ENCODE data around the gene ECT2. TPM values are rescaled to one million over a fixed set of nuclear protein-coding genes. Genes with fewer than 3 reads are reported as not detected.
"Not testable (repeated sequence)": the region's sequence is repeated elsewhere in the genome, so short reads cannot be mapped to it uniquely, and the experiment has no call there.

The ECT2 gene
- total and polyA plus RNA-seq, 7 experiments from 2014 or later: 1.3 to 41.2 (median 1.9) TPM

GRCh38 chr3:172710664-172711453, 39.7 kb upstream of the ECT2 start, which contains the start of gene NCEH1:
Gene NCEH1, minus strand, starts transcription at chr3:172711067. Its CDS starts 83 bp downstream, at chr3:172710984.
- peak; percentile 99 for ATAC-seq
- H3K4me1 Mint-ChIP-seq: peaks cover 12 to 26% (median 21%) of the 10 kb centered on the region in 7 donors
- intact Hi-C loops (cut with micrococcal nuclease): loop anchor here (1.0 to 2.0 kb wide), 3 partner anchors 38 to 604 kb away; partner anchors contain the start of gene ECT2 (in 2 of the 2)

GRCh38 chr3:172711454-172711795, 39.1 kb upstream of the ECT2 start:
- DNase-seq (no peak), ATAC-seq (peak; percentile 15)
- ChIA-PET POLR2A (no interaction called here), CTCF (no interaction called here)
- Mint-ChIP-seq H3K27ac (peak overlapping the region in 6 of 9 donors; percentile 53 to 91 (median 86)), H3K9me3 (no peaks in the 10 kb centered on the region), H3K4me1 (peaks cover 12 to 26% (median 21%) of the 10 kb centered on the region in 7 donors), H3K27me3 (peaks cover 0 to 17% (median 0%) of the 10 kb centered on the region in 5 donors), H3K4me3 (peak overlapping the region; percentile 93 to 98 (median 97)), H3K36me3 (no peaks in the 10 kb centered on the region)
- Histone ChIP-seq H3K9me3 (ENCODE audit: control insufficient read depth in 2 of 3, low read length in 3 of 3) (no peaks in the 10 kb centered on the region), H3K4me3 (ENCODE audit: low read length) (peak overlapping the region; percentile 90), H3K27me3 (ENCODE audit: control insufficient read depth in 2 of 2, insufficient read depth in 2 of 2, low read length in 2 of 2) (no peaks in the 10 kb centered on the region), H3K36me3 (ENCODE audit: control insufficient read depth in 2 of 3, insufficient read depth in 3 of 3, low read length in 3 of 3) (no peaks in the 10 kb centered on the region), H3K4me1 (ENCODE audit: control insufficient read depth in 2 of 2, insufficient read depth in 2 of 2, low read length in 2 of 2) (peaks cover 5 to 13% of the 10 kb centered on the region in 2 donors), H3K27ac (ENCODE audit: low read depth, low read length) (peak overlapping the region; percentile 45)
- intact Hi-C loops (cut with micrococcal nuclease): loop anchor here (1.0 to 2.0 kb wide), 3 partner anchors 38 to 605 kb away; partner anchors contain the start of gene ECT2 (in 2 of the 2)

More at GRCh38 chr3:172710664-172711453, 39.7 kb upstream of the ECT2 start, which contains the start of gene NCEH1:
- POLR2A ChIA-PET: no interaction called here
- H3K9me3 ChIP-seq (ENCODE audit: control insufficient read depth in 2 of 3, low read length in 3 of 3): no peaks in the 10 kb centered on the region
- Mint-ChIP-seq H3K4me3 (peak within 1 kb of the TSS; percentile 93 to 98 (median 97)), H3K9me3 (no peaks in the 10 kb centered on the region), H3K27me3 (peaks cover 0 to 17% (median 0%) of the 10 kb centered on the region in 5 donors), H3K36me3 (no peaks in the 10 kb centered on the region), H3K27ac (peak within 1 kb of the TSS; percentile 53 to 95 (median 82))
- peak within 1 kb of the TSS; percentile 90 for H3K4me3 ChIP-seq (ENCODE audit: low read length)
- peaks cover 5 to 13% of the 10 kb centered on the region in 2 donors for H3K4me1 ChIP-seq (ENCODE audit: control insufficient read depth in 2 of 2, insufficient read depth in 2 of 2, low read length in 2 of 2)
- peak within 1 kb of the TSS; percentile 45 for H3K27ac ChIP-seq (ENCODE audit: low read depth, low read length)
- no peaks in the 10 kb centered on the region for H3K36me3 ChIP-seq (ENCODE audit: control insufficient read depth in 2 of 3, insufficient read depth in 3 of 3, low read length in 3 of 3)
- peak; percentile 35 to 68 (median 58) for DNase-seq
- CTCF ChIA-PET: interaction anchor here (0.6 to 0.7 kb wide), 2 partner anchors 101 to 988 kb away, joined by 3 to 4 read pairs; no protein-coding TSS in a partner anchor
- H3K27me3 ChIP-seq (ENCODE audit: control insufficient read depth in 2 of 2, insufficient read depth in 2 of 2, low read length in 2 of 2): no peaks in the 10 kb centered on the region

- H3K27me3 Mint-ChIP-seq: peaks cover 0 to 17% (median 0%) of the 10 kb centered on the region in 5 donors
- no peak overlapping the region for H3K27ac ChIP-seq (ENCODE audit: low read depth, low read length)
- no peaks in the 10 kb centered on the region for H3K36me3 ChIP-seq (ENCODE audit: control insufficient read depth in 2 of 3, insufficient read depth in 3 of 3, low read length in 3 of 3)
- no peak for DNase-seq
- no peak overlapping the region for H3K27ac Mint-ChIP-seq
- H3K4me3 ChIP-seq (ENCODE audit: low read length): no peak overlapping the region
- H3K27me3 ChIP-seq (ENCODE audit: control insufficient read depth in 2 of 2, insufficient read depth in 2 of 2, low read length in 2 of 2): no peaks in the 10 kb centered on the region
- intact Hi-C loops (cut with micrococcal nuclease): no loop called here
- H3K9me3 Mint-ChIP-seq: no peaks in the 10 kb centered on the region
- peaks cover 5 to 13% of the 10 kb centered on the region in 2 donors for H3K4me1 ChIP-seq (ENCODE audit: control insufficient read depth in 2 of 2, insufficient read depth in 2 of 2, low read length in 2 of 2)
- CTCF ChIA-PET: interaction anchor here (1.0 kb wide), 1 partner anchor 45 kb away, joined by 3 read pairs; no protein-coding TSS in a partner anchor
- no peak overlapping the region for H3K4me3 Mint-ChIP-seq
- H3K36me3 Mint-ChIP-seq: no peaks in the 10 kb centered on the region
- ATAC-seq: no peak
- H3K4me1 Mint-ChIP-seq: peaks cover 11 to 26% (median 21%) of the 10 kb centered on the region in 7 donors
- POLR2A ChIA-PET: no interaction called here
- no peaks in the 10 kb centered on the region for H3K9me3 ChIP-seq (ENCODE audit: control insufficient read depth in 2 of 3, low read length in 3 of 3)
These were observed 37.2 kb upstream of the ECT2 start for GRCh38 chr3:172713316-172713715.

GRCh38 chr3:172716476-172716875, 34.0 kb upstream of the ECT2 start:
- Histone ChIP-seq H3K4me1 (ENCODE audit: control insufficient read depth in 2 of 2, insufficient read depth in 2 of 2, low read length in 2 of 2) (no peaks in the 10 kb centered on the region), H3K36me3 (ENCODE audit: control insufficient read depth in 2 of 3, insufficient read depth in 3 of 3, low read length in 3 of 3) (no peaks in the 10 kb centered on the region), H3K27ac (ENCODE audit: low read depth, low read length) (no peak overlapping the region), H3K9me3 (ENCODE audit: control insufficient read depth in 2 of 3, low read length in 3 of 3) (no peaks in the 10 kb centered on the region), H3K4me3 (ENCODE audit: low read length) (no peak overlapping the region), H3K27me3 (ENCODE audit: control insufficient read depth in 2 of 2, insufficient read depth in 2 of 2, low read length in 2 of 2) (peaks cover 0 to 2% of the 10 kb centered on the region in 2 donors)
- Mint-ChIP-seq H3K4me3 (no peak overlapping the region), H3K4me1 (no peaks in the 10 kb centered on the region), H3K27ac (no peak overlapping the region), H3K9me3 (peaks cover 0 to 3% (median 0%) of the 10 kb centered on the region in 11 donors), H3K27me3 (peaks cover 0 to 19% (median 6%) of the 10 kb centered on the region in 5 donors), H3K36me3 (peaks cover 0 to 5% (median 0%) of the 10 kb centered on the region in 5 donors)
- ChIA-PET CTCF (no interaction called here), POLR2A (no interaction called here)
- DNase-seq (no peak), ATAC-seq (peak; percentile 68)
- intact Hi-C loops (cut with micrococcal nuclease): no loop called here

- POLR2A ChIA-PET: interaction anchor here (0.8 kb wide), 1 partner anchor 399 kb away, joined by 3 read pairs; no protein-coding TSS in a partner anchor
- no peak overlapping the region for H3K27ac ChIP-seq (ENCODE audit: low read depth, low read length)
- CTCF ChIA-PET: no interaction called here
- H3K4me1 Mint-ChIP-seq: no peaks in the 10 kb centered on the region
- no peaks in the 10 kb centered on the region for H3K9me3 ChIP-seq (ENCODE audit: control insufficient read depth in 2 of 3, low read length in 3 of 3)
- peaks cover 0 to 2% of the 10 kb centered on the region in 2 donors for H3K27me3 ChIP-seq (ENCODE audit: control insufficient read depth in 2 of 2, insufficient read depth in 2 of 2, low read length in 2 of 2)
- intact Hi-C loops (cut with micrococcal nuclease): no loop called here
- H3K27me3 Mint-ChIP-seq: peaks cover 0 to 22% (median 6%) of the 10 kb centered on the region in 5 donors
- no peaks in the 10 kb centered on the region for H3K36me3 ChIP-seq (ENCODE audit: control insufficient read depth in 2 of 3, insufficient read depth in 3 of 3, low read length in 3 of 3)
- DNase-seq (peak in 1 of 9 donors; percentile 4), ATAC-seq (peak; percentile 51)
- peaks cover 0 to 5% (median 0%) of the 10 kb centered on the region in 5 donors for H3K36me3 Mint-ChIP-seq
- peaks cover 0 to 3% (median 0%) of the 10 kb centered on the region in 11 donors for H3K9me3 Mint-ChIP-seq
- no peak overlapping the region for H3K4me3 ChIP-seq (ENCODE audit: low read length)
- H3K4me3 Mint-ChIP-seq: no peak overlapping the region
- no peaks in the 10 kb centered on the region for H3K4me1 ChIP-seq (ENCODE audit: control insufficient read depth in 2 of 2, insufficient read depth in 2 of 2, low read length in 2 of 2)
- H3K27ac Mint-ChIP-seq: no peak overlapping the region
These were observed 32.9 kb upstream of the ECT2 start for GRCh38 chr3:172717493-172718088.

GRCh38 chr3:172722536-172723040, 27.9 kb upstream of the ECT2 start:
- H3K27me3 Mint-ChIP-seq: peaks cover 0 to 32% (median 6%) of the 10 kb centered on the region in 5 donors
- POLR2A ChIA-PET: not testable (repeated sequence)

More at GRCh38 chr3:172722536-172723040, 27.9 kb upstream of the ECT2 start:
- CTCF ChIA-PET; H3K36me3 ChIP-seq (ENCODE audit: control insufficient read depth in 2 of 3, insufficient read depth in 3 of 3, low read length in 3 of 3); H3K27ac Mint-ChIP-seq; H3K4me3 ChIP-seq (ENCODE audit: low read length); ATAC-seq; intact Hi-C loops (cut with micrococcal nuclease); H3K9me3 ChIP-seq (ENCODE audit: control insufficient read depth in 2 of 3, low read length in 3 of 3); H3K4me3 Mint-ChIP-seq; DNase-seq; H3K4me1 ChIP-seq (ENCODE audit: control insufficient read depth in 2 of 2, insufficient read depth in 2 of 2, low read length in 2 of 2); H3K36me3 Mint-ChIP-seq; H3K27ac ChIP-seq (ENCODE audit: low read depth, low read length); H3K4me1 Mint-ChIP-seq; H3K27me3 ChIP-seq (ENCODE audit: control insufficient read depth in 2 of 2, insufficient read depth in 2 of 2, low read length in 2 of 2): not testable (repeated sequence)
- H3K9me3 Mint-ChIP-seq: peaks cover 0 to 14% (median 5%) of the 10 kb centered on the region in 11 donors

Measured in naive thymus-derived CD4-positive, alpha-beta T cell (primary cell).